ENCODE results near the gene PRKAG3. TPM values are rescaled to one million over a fixed set of nuclear protein-coding genes. Genes with fewer than 3 reads are reported as not detected.

Gene PRKAG3
- polyA plus RNA-seq, 1 of the 3 experiments (the other 2 are of a cell fraction): not detected

- no peaks in the 10 kb centered on the region for H3K27me3 ChIP-seq (ENCODE audit: insufficient read depth)
- peak overlapping the region; percentile 48 to 51; a peak in 3 of 4 replicates for H3K27ac ChIP-seq (ENCODE audit: low read depth in 2 of 2, low read length in 1 of 2)
- H3K4me2 ChIP-seq: peak overlapping the region; percentile 25; the same call in 1 of the 2 replicates
- peak; percentile 39 for TF ChIP-seq TCF12 (IDR thresholded peaks at IDR 0.05)
- TF ChIP-seq REST (IDR thresholded peaks at IDR 0.05; ENCODE audit: low read depth, low read length): 0 out of 2 replicates have a peak, but pooled peaks have one; percentile 16
- TF ChIP-seq, protein P1, sequence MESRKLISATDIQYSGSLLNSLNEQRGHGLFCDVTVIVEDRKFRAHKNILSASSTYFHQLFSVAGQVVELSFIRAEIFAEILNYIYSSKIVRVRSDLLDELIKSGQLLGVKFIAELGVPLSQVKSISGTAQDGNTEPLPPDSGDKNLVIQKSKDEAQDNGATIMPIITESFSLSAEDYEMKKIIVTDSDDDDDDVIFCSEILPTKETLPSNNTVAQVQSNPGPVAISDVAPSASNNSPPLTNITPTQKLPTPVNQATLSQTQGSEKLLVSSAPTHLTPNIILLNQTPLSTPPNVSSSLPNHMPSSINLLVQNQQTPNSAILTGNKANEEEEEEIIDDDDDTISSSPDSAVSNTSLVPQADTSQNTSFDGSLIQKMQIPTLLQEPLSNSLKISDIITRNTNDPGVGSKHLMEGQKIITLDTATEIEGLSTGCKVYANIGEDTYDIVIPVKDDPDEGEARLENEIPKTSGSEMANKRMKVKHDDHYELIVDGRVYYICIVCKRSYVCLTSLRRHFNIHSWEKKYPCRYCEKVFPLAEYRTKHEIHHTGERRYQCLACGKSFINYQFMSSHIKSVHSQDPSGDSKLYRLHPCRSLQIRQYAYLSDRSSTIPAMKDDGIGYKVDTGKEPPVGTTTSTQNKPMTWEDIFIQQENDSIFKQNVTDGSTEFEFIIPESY (IDR thresholded peaks at IDR 0.05; ENCODE audit: borderline replicate concordance, low read depth): no peak
- TF ChIP-seq MEF2A (IDR thresholded peaks at IDR 0.05; ENCODE audit: borderline replicate concordance, low read depth): no peak
- TF ChIP-seq MXI1 (IDR thresholded peaks at IDR 0.05; ENCODE audit: low read depth, low read length): no peak
- no peak for TF ChIP-seq USF1 (IDR thresholded peaks at IDR 0.05; ENCODE audit: borderline replicate concordance, low read depth)
- ChIA-PET POLR2A (no interaction called here), CTCF (interaction anchor here (0.7 kb wide), 1 partner anchor 16 kb away, joined by 3 read pairs; no protein-coding TSS in a partner anchor)
- no peak overlapping the region for H3K4me3 ChIP-seq (ENCODE audit: low read depth in 2 of 2, low read length in 1 of 2)
- no peaks in the 10 kb centered on the region for H4K20me1 ChIP-seq (ENCODE audit: insufficient read depth)
- no peak for DNase-seq
- H3K36me3 ChIP-seq (replicated peaks in 1 of 2; ENCODE audit: control insufficient read depth in 1 of 2, insufficient read depth in 2 of 2, low read length in 1 of 2): no peaks in the 10 kb centered on the region
- WGBS (ENCODE audit: low lambda C conversion rate): 35% methylated on average over 10 of the region's 10 CpGs
- H3K79me2 ChIP-seq (ENCODE audit: insufficient read depth): no peaks in the 10 kb centered on the region
- 0 out of 2 replicates have a peak, but pooled peaks cover 4% of the 10 kb centered on the region for H3K9me3 ChIP-seq
- peak overlapping the region; percentile 85 for H2AFZ ChIP-seq (ENCODE audit: low read depth)
- H3K4me1 ChIP-seq (ENCODE audit: control insufficient read depth in 1 of 2, insufficient read depth in 2 of 2, low read depth in 1 of 2, low read length in 1 of 2): peaks cover 0 to 9% of the 10 kb centered on the region in 2 experiments; a peak in 2 of 4 replicates
- H3K9ac ChIP-seq: 0 out of 2 replicates have a peak overlapping the region, but pooled peaks have one; percentile 6
- no peaks in the 10 kb centered on the region for H3F3A ChIP-seq (replicated peaks; ENCODE audit: insufficient read depth)
- H3K9me2 ChIP-seq: no peaks in the 10 kb centered on the region
These were observed 25.1 kb downstream of the PRKAG3 start for GRCh38 chr2:218806346-218806978.

DNA sequence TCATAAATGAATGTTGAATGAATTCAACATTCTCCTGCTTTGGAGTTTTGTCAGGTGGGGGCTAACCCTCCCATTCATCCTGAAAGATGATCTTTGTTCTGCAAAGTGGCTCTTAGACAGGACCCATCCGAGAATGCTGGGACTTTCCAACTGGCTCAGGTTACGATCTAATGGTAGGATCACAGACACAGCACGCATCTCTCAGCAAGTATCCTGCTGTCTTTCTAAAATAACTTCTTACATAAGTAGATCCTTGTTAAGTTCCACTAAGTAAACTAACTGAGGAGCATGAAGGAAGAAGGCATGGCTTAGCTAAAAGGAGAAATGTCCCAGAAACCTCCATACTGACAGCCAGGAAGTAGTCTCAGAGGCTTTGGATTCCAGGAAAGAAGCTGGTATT is 26.0 kb downstream of the PRKAG3 start:
- Histone ChIP-seq H3K4me2 (peak overlapping the region; percentile 25; the same call in 1 of the 2 replicates), H2AFZ (ENCODE audit: low read depth) (peak overlapping the region; percentile 85), H3F3A (replicated peaks; ENCODE audit: insufficient read depth) (no peaks in the 10 kb centered on the region), H3K9ac (peak overlapping the region; percentile 6; the same call in 1 of the 2 replicates), H3K4me1 (ENCODE audit: control insufficient read depth in 1 of 2, insufficient read depth in 2 of 2, low read depth in 1 of 2, low read length in 1 of 2) (peaks cover 0 to 9% of the 10 kb centered on the region in 2 experiments; a peak in 2 of 4 replicates), H3K4me3 (ENCODE audit: low read depth in 2 of 2, low read length in 1 of 2) (0 out of 4 replicates have a peak overlapping the region, but pooled peaks of 1 of the 2 experiments have one; percentile 3), H3K9me2 (no peaks in the 10 kb centered on the region), H3K36me3 (replicated peaks in 1 of 2; ENCODE audit: control insufficient read depth in 1 of 2, insufficient read depth in 2 of 2, low read length in 1 of 2) (no peaks in the 10 kb centered on the region), H3K79me2 (ENCODE audit: insufficient read depth) (no peaks in the 10 kb centered on the region), H3K27me3 (ENCODE audit: insufficient read depth) (no peaks in the 10 kb centered on the region), H3K27ac (ENCODE audit: low read depth in 2 of 2, low read length in 1 of 2) (peak overlapping the region; percentile 48 to 51; a peak in 3 of 4 replicates), H4K20me1 (ENCODE audit: insufficient read depth) (no peaks in the 10 kb centered on the region), H3K9me3 (0 out of 2 replicates have a peak, but pooled peaks cover 4% of the 10 kb centered on the region)
- POLR2A ChIA-PET: no interaction called here
- no peak for DNase-seq
- TF ChIP-seq MAX (IDR thresholded peaks at IDR 0.05; ENCODE audit: low read depth) (0 out of 2 replicates have a peak, but pooled peaks have one; percentile 18), FOXJ3 (CRISPR knock-in tag; IDR thresholded peaks at IDR 0.05) (no peak)
- TF ChIP-seq, protein P2, sequence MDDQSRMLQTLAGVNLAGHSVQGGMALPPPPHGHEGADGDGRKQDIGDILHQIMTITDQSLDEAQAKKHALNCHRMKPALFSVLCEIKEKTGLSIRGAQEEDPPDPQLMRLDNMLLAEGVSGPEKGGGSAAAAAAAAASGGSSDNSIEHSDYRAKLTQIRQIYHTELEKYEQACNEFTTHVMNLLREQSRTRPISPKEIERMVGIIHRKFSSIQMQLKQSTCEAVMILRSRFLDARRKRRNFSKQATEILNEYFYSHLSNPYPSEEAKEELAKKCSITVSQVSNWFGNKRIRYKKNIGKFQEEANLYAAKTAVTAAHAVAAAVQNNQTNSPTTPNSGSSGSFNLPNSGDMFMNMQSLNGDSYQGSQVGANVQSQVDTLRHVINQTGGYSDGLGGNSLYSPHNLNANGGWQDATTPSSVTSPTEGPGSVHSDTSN (IDR thresholded peaks at IDR 0.05): 0 out of 2 replicates have a peak, but pooled peaks have one; percentile 29
- CTCF ChIA-PET: interaction anchor here (1.6 kb wide), 1 partner anchor 10 kb away, joined by 4 read pairs; no protein-coding TSS in a partner anchor
- WGBS (ENCODE audit: low lambda C conversion rate): 31% methylated on average over 3 of the region's 3 CpGs

Data from SK-N-SH (cell line).